HG02840 (cell line): ENCODE data around the gene BIRC5.
"Not testable (repeated sequence)": the region's sequence is repeated elsewhere in the genome, so short reads cannot be mapped to it uniquely, and the experiment has no call there.

Source experiments
- ATAC-seq: cut with Tn5 transposase; IDR thresholded peaks from one replicate; pipeline ENCODE4 v1.9.1; 2021; ENCODE audit warnings: mild to moderate bottlenecking, moderate library complexity, moderate number of reproducible peaks; ENCODE audit not compliant: unreplicated experiment, low FRiP score

The BIRC5 gene

DNA sequence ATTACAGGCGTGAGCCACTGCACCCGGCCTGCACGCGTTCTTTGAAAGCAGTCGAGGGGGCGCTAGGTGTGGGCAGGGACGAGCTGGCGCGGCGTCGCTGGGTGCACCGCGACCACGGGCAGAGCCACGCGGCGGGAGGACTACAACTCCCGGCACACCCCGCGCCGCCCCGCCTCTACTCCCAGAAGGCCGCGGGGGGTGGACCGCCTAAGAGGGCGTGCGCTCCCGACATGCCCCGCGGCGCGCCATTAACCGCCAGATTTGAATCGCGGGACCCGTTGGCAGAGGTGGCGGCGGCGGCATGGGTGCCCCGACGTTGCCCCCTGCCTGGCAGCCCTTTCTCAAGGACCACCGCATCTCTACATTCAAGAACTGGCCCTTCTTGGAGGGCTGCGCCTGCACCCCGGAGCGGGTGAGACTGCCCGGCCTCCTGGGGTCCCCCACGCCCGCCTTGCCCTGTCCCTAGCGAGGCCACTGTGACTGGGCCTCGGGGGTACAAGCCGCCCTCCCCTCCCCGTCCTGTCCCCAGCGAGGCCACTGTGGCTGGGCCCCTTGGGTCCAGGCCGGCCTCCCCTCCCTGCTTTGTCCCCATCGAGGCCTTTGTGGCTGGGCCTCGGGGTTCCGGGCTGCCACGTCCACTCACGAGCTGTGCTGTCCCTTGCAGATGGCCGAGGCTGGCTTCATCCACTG, at the start of gene BIRC5:
TSS of gene BIRC5 (plus strand) at position 238 of the 690 bp plus-strand sequence. CDS start at position 302, 64 bp downstream.
- no peak for ATAC-seq

DNA sequence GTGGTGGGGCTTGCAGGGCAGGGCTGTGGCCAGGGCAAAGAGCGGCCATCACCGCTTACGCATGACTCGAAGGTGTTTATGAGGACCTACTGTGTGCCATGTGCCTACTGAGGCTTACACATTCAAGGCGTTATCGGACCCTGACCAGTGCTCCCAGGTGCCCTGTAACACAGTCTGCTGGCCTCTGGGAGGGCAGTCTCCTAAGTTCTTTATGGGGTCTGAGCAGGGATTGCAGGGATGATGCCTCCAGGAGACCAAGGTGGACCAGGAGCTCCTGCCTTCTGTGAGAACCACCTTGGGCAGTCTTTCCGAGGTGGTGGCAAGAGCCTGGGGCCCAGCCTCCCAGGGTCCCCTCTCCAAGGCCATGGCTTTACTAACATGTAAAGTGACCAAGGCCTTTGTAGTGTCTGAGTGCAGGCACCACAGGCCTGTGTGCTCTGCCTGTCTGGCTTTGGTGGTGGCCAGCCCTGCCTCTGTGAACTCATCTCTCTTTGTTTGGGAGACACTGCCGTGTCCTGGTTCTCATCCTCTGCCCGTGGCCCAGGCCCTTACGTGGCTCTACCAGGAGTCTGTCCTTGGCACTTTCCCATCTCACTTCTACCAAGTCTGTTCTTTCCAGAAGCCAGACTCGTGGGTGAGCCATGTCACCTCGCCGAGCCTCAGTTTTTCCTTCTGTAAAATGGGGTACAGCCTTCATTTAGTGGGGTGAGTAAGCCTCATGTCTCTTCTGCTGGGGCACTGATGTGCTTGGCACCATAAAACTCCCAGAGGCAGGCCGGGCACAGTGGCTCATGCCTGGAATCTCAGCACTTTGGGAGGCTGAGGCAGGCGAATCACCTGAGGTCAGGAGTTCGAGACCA, 49.1 kb upstream of the BIRC5 start:
- no peak for ATAC-seq

DNA sequence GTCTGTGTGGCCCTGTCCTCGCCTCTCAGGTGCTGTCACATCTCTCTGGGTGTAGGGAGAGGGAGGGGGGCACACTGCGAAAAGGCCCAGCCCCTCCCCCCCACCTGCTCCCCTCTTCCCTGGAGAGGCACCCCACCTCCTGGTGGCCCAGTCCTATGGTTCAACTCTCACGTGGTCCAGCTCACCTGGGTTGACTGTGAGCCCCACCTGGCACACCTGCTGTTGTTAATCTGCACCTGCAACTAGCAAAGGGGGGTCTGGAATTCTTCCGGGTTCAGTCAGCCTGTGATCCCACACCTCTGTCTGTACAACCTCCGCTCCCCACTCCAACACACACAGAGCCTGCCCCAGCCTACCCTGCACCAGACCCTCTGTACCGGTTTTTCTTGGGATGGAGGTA, 47.6 kb upstream of the BIRC5 start:
- no peak for ATAC-seq

DNA sequence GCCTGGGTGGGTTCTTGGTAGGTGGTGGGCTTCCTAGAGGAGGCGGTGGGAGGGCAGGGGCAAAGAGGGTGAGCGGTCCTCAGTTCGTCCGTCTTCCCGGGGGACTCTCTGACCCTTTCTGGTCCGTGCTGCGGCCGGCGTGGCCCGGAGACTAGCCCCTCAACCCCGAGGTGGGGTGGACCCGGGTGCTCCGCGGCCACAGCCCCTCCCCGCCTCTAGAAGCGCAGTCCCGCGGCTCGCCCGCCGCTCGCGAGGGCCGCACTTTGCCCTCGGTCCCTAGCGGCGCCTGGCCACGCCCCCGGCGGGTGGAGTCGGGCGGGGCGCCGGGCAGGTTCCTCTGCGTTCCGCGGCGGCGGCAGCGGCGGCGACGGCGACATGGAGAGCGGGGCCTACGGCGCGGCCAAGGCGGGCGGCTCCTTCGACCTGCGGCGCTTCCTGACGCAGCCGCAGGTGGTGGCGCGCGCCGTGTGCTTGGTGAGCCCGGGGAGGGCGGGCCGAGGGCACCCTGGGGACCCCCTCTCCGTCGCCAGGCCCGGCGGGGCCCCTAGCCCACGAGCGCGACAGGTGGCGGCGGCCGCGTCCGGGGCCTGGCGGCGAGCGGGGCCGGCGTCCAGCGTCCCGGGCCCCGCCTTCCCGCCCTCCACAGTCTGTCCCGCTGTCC, 45.7 kb upstream of the BIRC5 start, which contains the start of gene SYNGR2:
TSS of gene SYNGR2 (plus strand) at position 340 of the 661 bp plus-strand sequence. CDS start at position 376, 36 bp downstream.
- ATAC-seq, result peak; percentile 48

DNA sequence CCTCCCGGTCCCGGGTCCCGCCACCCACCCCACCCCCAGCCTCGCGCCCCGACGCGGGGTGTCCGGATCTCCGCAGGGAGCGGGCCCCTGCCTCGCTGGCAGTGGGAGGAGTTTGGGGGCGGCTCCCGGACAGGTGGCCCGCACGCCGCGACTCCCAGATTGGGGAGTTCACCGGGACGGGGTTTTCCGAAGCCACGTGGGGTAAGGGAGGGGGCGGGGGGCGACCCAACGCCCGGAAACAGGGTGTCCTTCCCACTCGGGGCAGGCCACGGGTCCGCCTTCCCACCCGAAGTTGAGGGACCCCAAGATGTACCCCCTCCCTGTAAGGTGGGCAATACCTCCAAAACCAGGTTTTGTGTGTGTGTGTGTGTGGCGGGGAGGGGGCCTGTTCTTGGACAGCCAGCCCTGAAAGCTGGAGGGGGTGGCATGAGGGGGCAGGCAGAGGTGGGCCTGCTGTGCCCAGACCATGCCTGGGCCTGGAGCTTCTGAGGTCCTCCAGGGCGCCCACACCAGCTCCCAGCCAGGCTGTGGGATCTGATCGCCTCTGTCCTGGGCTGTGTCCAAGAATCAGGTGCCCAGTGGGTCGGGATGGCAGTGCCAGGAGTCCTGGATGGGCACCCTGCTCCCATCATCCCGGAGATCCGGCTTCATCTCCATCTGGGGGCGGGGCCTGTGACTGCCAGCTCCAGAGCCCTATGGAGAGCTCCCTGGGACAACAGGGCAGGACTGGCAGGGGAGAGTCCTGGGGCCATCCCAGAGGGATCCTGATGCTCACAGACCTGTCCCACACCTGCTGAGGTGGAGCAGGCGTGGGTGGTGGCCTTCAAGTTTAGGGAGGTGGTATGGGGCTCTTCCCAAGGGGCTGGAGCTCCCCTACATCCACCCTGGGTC, 44.9 kb upstream of the BIRC5 start:
- peak; percentile 11 for ATAC-seq

DNA sequence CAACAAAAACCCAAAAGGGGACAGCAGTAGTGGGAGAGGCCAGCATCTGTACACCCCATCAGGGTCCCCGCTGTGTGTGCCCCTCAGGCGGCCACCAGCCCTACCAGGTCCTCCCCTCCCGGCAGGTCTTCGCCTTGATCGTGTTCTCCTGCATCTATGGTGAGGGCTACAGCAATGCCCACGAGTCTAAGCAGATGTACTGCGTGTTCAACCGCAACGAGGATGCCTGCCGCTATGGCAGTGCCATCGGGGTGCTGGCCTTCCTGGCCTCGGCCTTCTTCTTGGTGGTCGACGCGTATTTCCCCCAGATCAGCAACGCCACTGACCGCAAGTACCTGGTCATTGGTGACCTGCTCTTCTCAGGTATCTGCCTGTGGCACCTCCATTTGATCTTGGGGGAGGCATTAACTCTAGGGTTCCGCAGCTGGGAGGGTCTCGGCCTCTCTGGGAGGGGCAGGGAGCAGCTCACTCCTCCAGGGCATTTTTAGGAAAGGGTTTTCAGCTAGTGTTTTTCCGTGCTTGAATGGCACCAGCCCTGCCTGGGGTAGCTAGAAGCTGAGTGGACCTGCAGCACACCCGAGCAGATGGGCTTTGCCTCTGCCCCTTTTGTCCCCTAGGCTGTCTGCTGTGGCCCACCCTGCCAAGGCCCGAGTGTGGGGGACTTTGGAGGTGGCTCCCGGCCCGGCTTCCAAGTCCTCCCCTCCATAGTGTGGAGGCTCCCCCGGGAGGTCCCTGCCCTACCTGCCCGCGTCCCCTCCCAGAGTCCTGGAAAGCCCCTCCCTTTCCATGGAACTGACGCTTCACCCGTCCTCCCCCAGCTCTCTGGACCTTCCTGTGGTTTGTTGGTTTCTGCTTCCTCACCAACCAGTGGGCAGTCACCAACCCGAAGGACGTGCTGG, 43.1 kb upstream of the BIRC5 start:
- ATAC-seq, result no peak

DNA sequence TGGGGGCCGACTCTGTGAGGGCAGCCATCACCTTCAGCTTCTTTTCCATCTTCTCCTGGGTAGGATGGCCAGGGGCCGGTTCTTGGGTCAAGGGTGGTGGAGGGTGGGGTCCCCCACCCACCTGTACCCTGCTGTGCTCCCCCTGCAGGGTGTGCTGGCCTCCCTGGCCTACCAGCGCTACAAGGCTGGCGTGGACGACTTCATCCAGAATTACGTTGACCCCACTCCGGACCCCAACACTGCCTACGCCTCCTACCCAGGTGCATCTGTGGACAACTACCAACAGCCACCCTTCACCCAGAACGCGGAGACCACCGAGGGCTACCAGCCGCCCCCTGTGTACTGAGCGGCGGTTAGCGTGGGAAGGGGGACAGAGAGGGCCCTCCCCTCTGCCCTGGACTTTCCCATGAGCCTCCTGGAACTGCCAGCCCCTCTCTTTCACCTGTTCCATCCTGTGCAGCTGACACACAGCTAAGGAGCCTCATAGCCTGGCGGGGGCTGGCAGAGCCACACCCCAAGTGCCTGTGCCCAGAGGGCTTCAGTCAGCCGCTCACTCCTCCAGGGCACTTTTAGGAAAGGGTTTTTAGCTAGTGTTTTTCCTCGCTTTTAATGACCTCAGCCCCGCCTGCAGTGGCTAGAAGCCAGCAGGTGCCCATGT, 42.3 kb upstream of the BIRC5 start:
- not testable (repeated sequence) for ATAC-seq

DNA sequence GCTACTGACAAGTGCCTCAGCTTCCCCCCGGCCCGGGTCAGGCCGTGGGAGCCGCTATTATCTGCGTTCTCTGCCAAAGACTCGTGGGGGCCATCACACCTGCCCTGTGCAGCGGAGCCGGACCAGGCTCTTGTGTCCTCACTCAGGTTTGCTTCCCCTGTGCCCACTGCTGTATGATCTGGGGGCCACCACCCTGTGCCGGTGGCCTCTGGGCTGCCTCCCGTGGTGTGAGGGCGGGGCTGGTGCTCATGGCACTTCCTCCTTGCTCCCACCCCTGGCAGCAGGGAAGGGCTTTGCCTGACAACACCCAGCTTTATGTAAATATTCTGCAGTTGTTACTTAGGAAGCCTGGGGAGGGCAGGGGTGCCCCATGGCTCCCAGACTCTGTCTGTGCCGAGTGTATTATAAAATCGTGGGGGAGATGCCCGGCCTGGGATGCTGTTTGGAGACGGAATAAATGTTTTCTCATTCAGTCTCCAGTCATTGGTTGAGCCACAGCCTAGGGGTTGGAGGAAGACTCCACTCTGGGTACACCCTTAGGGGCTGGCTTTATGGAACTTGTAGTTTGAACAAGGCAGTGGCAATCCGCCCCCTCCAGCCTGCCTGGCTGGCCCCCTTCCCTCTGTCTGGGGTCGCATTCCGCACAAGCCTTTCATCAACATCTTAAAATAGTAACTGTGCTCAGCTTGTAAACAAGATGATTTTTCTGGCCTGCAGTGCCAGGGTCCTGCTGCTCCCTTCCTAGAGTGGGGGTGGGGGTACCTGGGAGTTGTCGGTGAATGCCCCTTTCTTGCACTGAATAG, 41.6 kb upstream of the BIRC5 start:
- no peak for ATAC-seq

DNA sequence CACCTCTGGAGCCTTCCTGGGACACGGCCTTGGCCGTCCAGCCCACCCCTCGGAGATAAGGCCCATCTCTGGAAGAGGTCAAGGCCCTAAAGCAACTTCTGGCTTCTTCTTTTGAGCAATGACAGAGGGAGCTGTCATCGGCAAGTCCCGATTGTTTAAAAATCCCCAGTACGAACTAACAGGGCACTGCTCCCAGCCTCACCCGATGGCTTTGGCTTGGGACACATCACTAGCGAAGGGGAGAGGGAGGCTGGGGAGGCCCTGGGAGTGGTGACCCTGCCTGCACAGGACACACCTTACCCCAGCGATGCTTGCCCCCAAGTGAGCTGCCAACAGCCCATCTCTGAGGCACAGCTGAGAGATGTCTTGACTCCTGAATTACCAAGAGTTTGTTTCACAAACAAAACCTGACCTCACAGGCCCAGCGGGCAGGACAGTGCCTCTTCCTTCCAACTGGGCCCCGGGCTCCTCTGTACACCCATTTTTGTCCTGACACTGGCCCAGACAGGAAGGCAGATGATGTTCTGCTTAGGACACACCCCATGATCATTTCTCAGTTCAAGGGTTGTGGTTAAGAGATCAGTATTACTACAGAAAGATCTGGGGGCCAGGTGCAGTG, 40.8 kb upstream of the BIRC5 start:
- no peak for ATAC-seq

DNA sequence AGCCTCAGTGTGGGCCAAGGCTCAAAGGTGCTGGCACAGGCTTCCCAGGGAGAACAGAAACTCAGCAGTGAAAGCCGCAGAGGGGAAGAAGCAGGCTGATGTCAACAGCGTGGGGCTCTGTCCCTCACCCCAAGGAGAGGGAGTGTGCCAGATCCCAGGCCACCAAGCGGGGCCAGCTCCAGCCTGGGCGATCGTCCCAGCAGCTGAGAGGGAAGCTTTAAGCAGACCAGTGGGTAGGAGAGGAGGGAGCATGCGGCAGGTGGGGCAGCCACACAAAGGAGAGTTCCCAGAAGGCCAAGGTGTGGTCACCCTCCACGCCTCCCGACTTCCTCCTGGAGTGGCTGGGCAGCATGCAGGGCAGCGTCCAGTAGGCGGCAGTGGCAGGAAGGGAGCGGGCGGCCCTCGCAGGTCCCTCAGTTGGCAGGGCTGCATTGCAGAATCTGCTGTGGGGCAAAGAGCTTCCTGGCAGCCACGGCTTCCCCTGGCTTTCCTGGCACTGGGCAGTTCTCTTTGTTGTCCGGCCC, 39.6 kb upstream of the BIRC5 start:
- ATAC-seq, result no peak

DNA sequence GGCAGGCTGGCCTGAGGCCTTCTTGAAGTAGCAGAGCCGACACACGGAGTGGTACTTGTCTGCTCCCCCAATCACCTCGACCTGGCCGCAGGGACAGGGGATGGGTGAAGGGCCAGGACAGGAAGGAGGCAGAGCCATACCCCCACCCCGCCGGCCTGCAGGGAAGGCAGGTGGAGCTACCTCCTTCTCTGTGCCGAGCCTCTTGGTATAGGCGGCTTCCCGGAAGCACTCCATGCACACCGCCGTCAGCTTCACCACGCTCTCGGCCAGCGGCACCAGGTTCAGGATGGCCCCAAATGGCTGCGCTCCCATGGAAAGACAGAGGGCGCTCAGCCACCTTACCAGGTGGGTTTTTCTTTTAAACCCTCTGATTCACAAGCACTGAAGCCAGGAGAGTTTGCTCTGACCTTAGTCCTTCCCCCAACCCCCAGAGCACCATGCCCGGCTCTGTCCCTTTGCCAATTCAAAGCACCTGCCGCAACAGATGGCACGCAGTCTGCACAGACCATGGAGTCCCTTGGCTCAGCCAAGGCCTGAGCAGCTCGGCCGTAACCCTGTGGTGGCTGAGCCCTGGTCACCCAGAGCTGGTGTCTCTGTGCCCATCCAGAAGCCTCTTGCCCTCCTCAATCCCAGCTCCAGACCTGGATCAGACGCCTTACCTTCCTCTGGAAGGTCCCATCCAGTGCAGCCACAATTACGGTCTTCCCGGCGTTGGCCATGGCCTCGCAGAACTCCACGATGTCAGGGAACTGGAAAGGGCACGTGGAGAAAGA, 39.0 kb upstream of the BIRC5 start:
- no peak for ATAC-seq

DNA sequence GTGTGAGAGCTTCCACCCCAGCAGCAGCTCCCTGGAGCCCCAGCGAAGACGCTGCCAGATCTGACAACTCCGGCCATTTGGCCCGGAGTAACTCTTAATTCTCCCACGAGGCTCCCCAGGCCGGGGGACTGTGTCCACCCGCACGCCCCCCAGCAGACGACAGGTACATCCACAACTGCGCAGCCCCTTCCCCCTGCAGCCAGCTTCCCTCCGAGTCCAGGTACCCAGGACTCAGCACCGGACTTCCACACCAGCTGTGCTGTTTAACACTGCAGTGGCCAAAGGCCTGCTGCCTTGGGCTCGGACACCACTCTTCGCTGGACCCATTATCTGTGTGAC, 38.4 kb upstream of the BIRC5 start:
- no peak for ATAC-seq

DNA sequence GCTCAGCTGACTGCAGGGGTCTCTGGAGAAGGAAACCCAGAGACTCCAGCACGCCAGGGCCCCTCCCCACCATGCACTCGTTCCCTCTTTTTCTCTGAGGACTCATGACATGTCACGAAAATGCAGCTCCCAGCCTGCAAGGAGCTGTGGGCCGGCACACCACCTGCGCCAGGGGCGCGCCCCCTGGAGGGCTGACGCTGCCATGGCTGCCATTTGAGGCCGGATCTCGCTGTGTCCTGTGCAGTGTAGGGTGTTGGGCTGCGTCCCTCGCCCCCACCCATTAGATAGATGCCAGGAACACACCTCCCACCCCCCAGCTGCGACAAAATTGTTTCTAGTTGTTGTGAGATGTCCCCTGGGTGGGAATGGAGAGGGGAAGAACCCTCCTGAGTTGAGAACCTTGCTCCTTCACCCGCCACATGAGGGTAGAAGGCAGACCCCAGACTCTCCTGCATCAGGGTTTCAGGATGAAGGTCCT, 37.5 kb upstream of the BIRC5 start:
- ATAC-seq, result no peak

DNA sequence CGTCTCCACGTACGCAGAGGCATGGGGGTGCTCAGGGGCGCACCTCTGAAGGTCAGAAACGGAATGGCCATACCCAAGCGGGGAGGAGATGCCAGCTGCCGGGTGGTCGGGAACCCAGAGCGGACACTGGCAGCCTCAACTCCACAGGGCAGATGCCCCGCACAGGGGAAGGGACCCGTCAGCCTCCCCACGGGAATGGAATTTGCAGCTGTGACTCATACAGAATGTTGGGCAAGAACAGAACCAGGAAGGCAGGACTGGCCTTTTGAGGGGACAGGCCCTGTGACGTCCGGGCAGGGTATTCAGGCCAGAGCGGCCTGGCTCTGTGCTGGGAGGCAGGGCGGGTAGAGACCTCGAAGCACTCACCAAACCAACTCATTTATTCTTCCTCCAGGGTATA, 34.7 kb upstream of the BIRC5 start:
- no peak for ATAC-seq

DNA sequence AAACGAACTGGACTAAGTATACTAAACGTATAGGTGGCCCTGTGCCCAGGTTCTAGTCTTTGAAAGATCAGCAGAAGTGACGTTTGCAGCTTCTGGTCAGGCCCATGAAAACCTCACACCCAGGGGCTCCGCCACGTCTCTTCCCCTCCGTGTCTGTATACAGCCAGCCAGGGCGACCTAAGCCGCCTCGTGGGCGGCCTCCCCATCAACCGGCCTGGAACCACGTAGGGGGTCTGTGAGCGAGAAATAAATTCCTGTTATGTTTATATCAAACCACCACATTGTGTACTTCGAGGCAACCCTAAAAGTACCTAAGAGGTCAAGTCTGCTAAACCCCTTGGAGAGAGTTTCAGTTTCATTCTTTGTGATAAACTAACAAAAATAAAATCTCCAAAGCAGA, 34.0 kb upstream of the BIRC5 start:
- no peak for ATAC-seq

DNA sequence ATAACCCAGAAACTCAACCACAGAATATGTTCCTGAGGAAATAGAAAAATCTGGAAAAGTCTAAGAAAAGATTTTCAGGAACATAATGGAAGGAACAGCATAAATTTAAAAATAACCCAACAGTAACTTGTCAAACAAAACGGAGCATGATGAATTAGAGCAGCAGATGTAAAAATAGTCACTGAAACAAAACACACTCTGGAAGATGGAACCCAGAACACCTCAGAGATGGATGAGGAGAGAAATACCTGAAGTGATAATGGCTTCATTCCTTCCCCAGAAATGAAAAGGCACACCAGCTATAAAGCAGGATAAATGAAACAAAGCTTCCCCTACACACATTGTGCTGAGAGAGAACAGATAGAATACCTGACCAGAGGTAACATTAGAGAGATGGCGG, 33.5 kb upstream of the BIRC5 start:
- no peak for ATAC-seq
